NCI-H2227 (cell line): ENCODE measurements around the gene MAML1.
A peak's percentile ranks its signal among the peaks of the same experiment; 100 is the strongest.

Source experiments
- DNase-seq: peaks from one replicate; lab custom pipeline; 2025; ENCODE audit not compliant: unreplicated experiment; lab: John Stamatoyannopoulos, UW

Gene MAML1

GRCh38 chr5:179793468-179794139, 61.0 kb downstream of the MAML1 start, which contains the start of gene LTC4S:
LTC4S (plus strand) TSS chr5:179793986; CDS start chr5:179794081, 95 bp downstream.
- DNase-seq: no peak

GRCh38 chr5:179794171-179794570, 61.5 kb downstream of the MAML1 start:
- DNase-seq: no peak

- no peak for DNase-seq
Observed at GRCh38 chr5:179794575-179794974, 62.0 kb downstream of the MAML1 start.

- peak; percentile 43 for DNase-seq
Observed at GRCh38 chr5:179795049-179795862, 62.6 kb downstream of the MAML1 start.

GRCh38 chr5:179795863-179796833, 63.5 kb downstream of the MAML1 start:
- peak; percentile 83 for DNase-seq

GRCh38 chr5:179796877-179797608, 64.4 kb downstream of the MAML1 start:
- no peak for DNase-seq

GRCh38 chr5:179797741-179798140, 65.1 kb downstream of the MAML1 start:
- DNase-seq: no peak

- DNase-seq: no peak
Observed at GRCh38 chr5:179798144-179798770, 65.6 kb downstream of the MAML1 start.

GRCh38 chr5:179798771-179799643, 66.4 kb downstream of the MAML1 start:
- DNase-seq: no peak

- DNase-seq: no peak
Observed at GRCh38 chr5:179799644-179799973, 67.0 kb downstream of the MAML1 start.

- DNase-seq: no peak
Observed at GRCh38 chr5:179800071-179800695, 67.6 kb downstream of the MAML1 start.

GRCh38 chr5:179800696-179801201, 68.1 kb downstream of the MAML1 start:
- DNase-seq: no peak

- DNase-seq: no peak
Observed at GRCh38 chr5:179801304-179802206, 68.9 kb downstream of the MAML1 start.

- DNase-seq: no peak
Observed at GRCh38 chr5:179802207-179802883, 69.7 kb downstream of the MAML1 start.

GRCh38 chr5:179802950-179803562, 70.4 kb downstream of the MAML1 start:
- DNase-seq: peak; percentile 21
